Lung (tissue), 12 donors: ENCODE data around the gene COLEC11. TPM values are rescaled to one million over a fixed set of nuclear protein-coding genes. Genes with fewer than 3 reads are reported as not detected.

Source experiments
- ATAC-seq: fragments of 200-7000 bp; cut with Tn5 transposase; one replicate; pipeline ENCODE4 v1.9.1; 2020; ENCODE audit warnings: moderate number of reproducible peaks; ENCODE audit not compliant: insufficient read depth, low FRiP score
- DNase-seq, 3 donors: peaks; one replicate each; pipeline ENCODE4 v3.0.0-alpha.2; 2013 to 2017
- H3K27ac ChIP-seq, 2 donors: one replicate each; pipeline ENCODE4 v1.5.1; 2013; ENCODE audit warnings: mild to moderate bottlenecking in 2 of 2, moderate library complexity in 2 of 2, control low read depth in 1 of 2, inconsistent platforms in 1 of 2, low read depth in 1 of 2, low read length in 1 of 2
- H3K27me3 ChIP-seq, 3 donors: one replicate each; pipeline ENCODE4 v1.5.1; 2013; ENCODE audit warnings: low read length in 2 of 3; ENCODE audit not compliant: control insufficient read depth in 3 of 3, insufficient read depth in 3 of 3
- H3K36me3 ChIP-seq, 4 donors: one replicate each; pipeline ENCODE4 v1.5.1; 2013; ENCODE audit warnings: low read length in 4 of 4, mild to moderate bottlenecking in 1 of 4, moderate library complexity in 1 of 4; ENCODE audit not compliant: control insufficient read depth in 4 of 4, insufficient read depth in 4 of 4
- H3K4me1 ChIP-seq, 5 donors: one replicate each; pipeline ENCODE4 v1.5.1; 2013; ENCODE audit warnings: low read length in 5 of 5, mild to moderate bottlenecking in 2 of 5, moderate library complexity in 1 of 5; ENCODE audit not compliant: control insufficient read depth in 5 of 5, insufficient read depth in 5 of 5
- H3K4me3 ChIP-seq: one replicate; pipeline ENCODE4 v1.5.1; 2013; ENCODE audit warnings: mild to moderate bottlenecking, control low read depth, moderate library complexity
- H3K9ac ChIP-seq, 2 donors: one replicate each; pipeline ENCODE4 v1.5.1; 2013; ENCODE audit warnings: low read length in 2 of 2, control low read depth in 1 of 2; ENCODE audit not compliant: insufficient read depth in 1 of 2
- H3K9me3 ChIP-seq, 4 donors: one replicate each; pipeline ENCODE4 v1.5.1; 2013; ENCODE audit warnings: low read length in 3 of 4, mild to moderate bottlenecking in 1 of 4, moderate library complexity in 1 of 4; ENCODE audit not compliant: control insufficient read depth in 4 of 4, insufficient read depth in 3 of 4
- WGBS, 2 donors: extraction: QIAGEN DNeasy Blood & Tissue Kit; methylation state at CpG; one replicate each; pipeline ENCODE4 v1.1.7; 2013; 5-methylcytosine and 5-hydroxymethylcytosine counted together
- polyA plus RNA-seq, 2 donors: library from polyadenylated mRNA; stranded (reverse); fragments of 200-250 nt; gene quantifications; one replicate each; pipeline ENCODE4 v1.2.1, GENCODE V29; 2013
- total RNA-seq, 2 donors: library from RNA; depleted of rRNA in 1 of 2; stranded (reverse); fragments of >200 nt in 1 of 2; gene quantifications; one replicate each; pipeline ENCODE4 v1.2.1, GENCODE V29; 2014 to 2021
- TF ChIP-seq, protein P1 (sequence below): IDR thresholded peaks from 2 replicates; pipeline ENCODE4 v1.5.1; 2012; ENCODE audit warnings: mild to moderate bottlenecking; ENCODE audit errors: control extremely low read depth, extremely low read depth
- donor health status: control.
- donor health status: control.
- donor health status: Bipolar disorder and iron deficiency.
- donor health status: healthy.
- donor health status: DM: yes; HTN: yes; CAD: no.

The COLEC11 gene
- total and polyA plus RNA-seq, 4 donors, result 0.71 to 3.7 (median 1.9) TPM

DNA sequence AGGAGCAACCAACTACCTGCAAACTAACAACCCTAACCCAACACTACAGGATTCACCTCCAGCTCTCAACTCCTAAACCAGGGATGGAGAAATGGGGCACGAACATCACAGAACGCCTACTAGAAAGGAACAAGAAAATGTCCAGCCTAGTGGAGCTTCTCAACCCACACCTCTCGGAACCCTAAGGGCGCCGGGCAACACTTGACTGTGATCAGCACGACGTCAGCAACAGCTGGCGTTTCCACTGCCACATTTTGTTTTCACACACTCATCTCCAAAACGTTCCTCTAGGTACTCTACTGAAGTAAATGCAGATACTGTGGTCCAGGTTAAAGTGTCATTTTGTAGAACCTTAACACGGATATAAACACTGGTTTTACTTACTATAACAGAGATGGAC lies 41.0 kb upstream of the COLEC11 start:
- TF ChIP-seq, protein P1, sequence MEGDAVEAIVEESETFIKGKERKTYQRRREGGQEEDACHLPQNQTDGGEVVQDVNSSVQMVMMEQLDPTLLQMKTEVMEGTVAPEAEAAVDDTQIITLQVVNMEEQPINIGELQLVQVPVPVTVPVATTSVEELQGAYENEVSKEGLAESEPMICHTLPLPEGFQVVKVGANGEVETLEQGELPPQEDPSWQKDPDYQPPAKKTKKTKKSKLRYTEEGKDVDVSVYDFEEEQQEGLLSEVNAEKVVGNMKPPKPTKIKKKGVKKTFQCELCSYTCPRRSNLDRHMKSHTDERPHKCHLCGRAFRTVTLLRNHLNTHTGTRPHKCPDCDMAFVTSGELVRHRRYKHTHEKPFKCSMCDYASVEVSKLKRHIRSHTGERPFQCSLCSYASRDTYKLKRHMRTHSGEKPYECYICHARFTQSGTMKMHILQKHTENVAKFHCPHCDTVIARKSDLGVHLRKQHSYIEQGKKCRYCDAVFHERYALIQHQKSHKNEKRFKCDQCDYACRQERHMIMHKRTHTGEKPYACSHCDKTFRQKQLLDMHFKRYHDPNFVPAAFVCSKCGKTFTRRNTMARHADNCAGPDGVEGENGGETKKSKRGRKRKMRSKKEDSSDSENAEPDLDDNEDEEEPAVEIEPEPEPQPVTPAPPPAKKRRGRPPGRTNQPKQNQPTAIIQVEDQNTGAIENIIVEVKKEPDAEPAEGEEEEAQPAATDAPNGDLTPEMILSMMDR, result no peak
- Histone ChIP-seq H3K27me3 (no peaks in the 10 kb centered on the region), H3K36me3 (peaks cover 23 to 33% (median 28%) of the 10 kb centered on the region in 4 donors), H3K4me3 (no peak overlapping the region), H3K9me3 (no peaks in the 10 kb centered on the region), H3K9ac (no peak overlapping the region), H3K27ac (no peak overlapping the region), H3K4me1 (peaks cover 0 to 11% (median 4%) of the 10 kb centered on the region in 5 donors)
- DNase-seq (no peak), ATAC-seq (no peak)
- 89 to 94% methylated on average over 10 of the region's 10 CpGs for WGBS, 2 donors

DNA sequence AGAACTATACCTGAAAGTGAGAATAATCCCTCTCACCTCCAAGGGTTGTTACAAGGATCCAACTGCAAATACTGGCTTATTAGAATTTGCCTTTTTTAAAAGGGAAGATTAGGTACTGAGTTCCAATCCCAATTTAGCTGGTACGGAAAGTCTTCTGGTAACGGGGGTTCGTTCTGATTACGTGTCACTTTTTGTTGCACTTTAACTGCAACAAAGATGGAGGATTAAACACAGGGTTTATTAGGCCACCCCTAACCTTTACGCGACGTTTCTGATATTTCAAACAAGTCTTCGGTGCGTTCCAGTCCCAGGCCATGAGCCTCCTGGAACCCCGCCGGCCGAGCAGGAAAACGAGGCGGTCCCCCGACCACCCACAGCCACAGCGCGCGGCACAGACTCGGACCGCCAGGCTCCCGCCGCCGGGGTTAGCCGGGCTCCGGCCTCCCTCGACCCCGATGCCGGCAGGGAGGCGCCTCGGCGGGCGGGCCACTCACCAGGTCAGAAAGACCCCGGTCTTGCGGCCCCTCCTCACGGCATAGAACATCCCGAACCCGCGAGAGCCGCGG lies 37.2 kb upstream of the COLEC11 start:
- no peaks in the 10 kb centered on the region for H3K27me3 ChIP-seq
- peak overlapping the region; percentile 99 for H3K4me3 ChIP-seq
- peak in 1 of 3 donors; percentile 6 for DNase-seq
- peaks cover 0 to 16% (median 4%) of the 10 kb centered on the region in 5 donors for H3K4me1 ChIP-seq
- peak; percentile 33 for ATAC-seq
- H3K27ac ChIP-seq, result peak overlapping the region; percentile 93 to 98
- 0 to 1% methylated on average over 40 of the region's 40 CpGs for WGBS, 2 donors
- H3K36me3 ChIP-seq, result peaks cover 12 to 17% (median 13%) of the 10 kb centered on the region in 4 donors
- H3K9ac ChIP-seq, result peak overlapping the region; percentile 92 to 96
- H3K9me3 ChIP-seq, result no peaks in the 10 kb centered on the region
- TF ChIP-seq, protein P1, result no peak

DNA sequence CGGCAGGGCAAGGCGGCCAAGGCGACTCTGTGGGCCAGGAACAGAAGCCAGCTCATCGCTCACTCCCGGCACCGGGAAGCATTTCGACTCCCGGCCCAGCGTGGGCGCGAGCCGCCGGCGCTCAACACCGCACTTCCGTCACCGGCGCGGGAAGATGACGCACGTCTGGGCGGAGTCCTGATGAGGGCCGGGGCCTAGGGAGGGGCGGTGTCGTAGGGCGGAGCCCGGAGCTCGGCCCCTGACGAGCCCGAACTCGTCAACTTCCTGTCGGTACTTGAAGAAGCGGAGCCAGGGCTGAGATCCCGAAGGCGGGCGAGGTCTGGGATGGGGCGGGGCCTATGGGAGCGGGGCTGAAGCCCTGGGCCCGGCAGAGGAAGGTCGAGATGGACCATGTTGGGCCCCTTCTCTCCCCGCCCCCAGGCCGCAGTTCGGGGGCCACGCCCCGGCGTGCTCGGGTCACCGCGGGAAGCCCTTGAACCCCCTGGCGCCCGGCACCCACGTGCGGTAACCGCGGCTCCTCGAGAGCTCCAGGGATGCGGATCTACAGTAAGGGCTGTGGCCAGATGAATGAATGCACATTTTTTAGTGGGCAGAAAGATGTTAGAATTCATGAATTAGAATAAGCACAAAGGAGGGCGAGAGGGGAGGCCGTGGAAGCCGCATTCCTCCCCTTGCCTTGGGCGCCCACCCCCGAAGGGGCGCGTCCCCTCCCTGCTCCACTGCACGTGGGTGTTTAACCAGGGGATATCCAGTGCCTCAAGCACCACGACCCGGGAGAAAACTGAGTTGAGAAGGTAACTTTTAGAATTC lies 36.5 kb upstream of the COLEC11 start, which contains the start of gene RNASEH1:
Gene RNASEH1, minus strand, starts transcription at position 129 of the 810 bp plus-strand sequence. Its CDS starts 73 bp downstream, at position 56.
- Histone ChIP-seq H3K27ac (peak within 1 kb of the TSS; percentile 95 to 98), H3K4me3 (peak within 1 kb of the TSS; percentile 99), H3K9ac (peak within 1 kb of the TSS; percentile 92 to 96), H3K4me1 (peaks cover 0 to 16% (median 4%) of the 10 kb centered on the region in 5 donors), H3K9me3 (no peaks in the 10 kb centered on the region), H3K27me3 (no peaks in the 10 kb centered on the region), H3K36me3 (peaks cover 12 to 17% (median 13%) of the 10 kb centered on the region in 4 donors)
- TF ChIP-seq, protein P1, result no peak
- peak; percentile 99 for DNase-seq
- WGBS, 2 donors, result 0% methylated on average over 67 of the region's 67 CpGs
- ATAC-seq, result peak; percentile 99
